Astrocyte (in vitro differentiated cells and primary cell): ENCODE results near the gene CEACAM4.

Source experiments
- CTCF ChIP-seq: IDR thresholded peaks from 2 replicates; pipeline ENCODE4 v1.5.1; 2011; ENCODE audit warnings: low read depth, mild to moderate bottlenecking, inconsistent platforms, low read length, moderate library complexity; ENCODE audit not compliant: insufficient read depth
- EZH2 ChIP-seq: IDR thresholded peaks from 2 replicates; pipeline ENCODE4 v1.6.1; 2012; ENCODE audit warnings: mild to moderate bottlenecking, low read length, inconsistent platforms; ENCODE audit not compliant: insufficient read depth

GRCh38 chr19:41590936-41591335, 35.9 kb downstream of the CEACAM4 start:
- TF ChIP-seq CTCF (no peak), EZH2 (no peak)
